ENCODE results near the gene B4GALT6. TPM values are rescaled to one million over a fixed set of nuclear protein-coding genes. Genes with fewer than 3 reads are reported as not detected.
A peak's percentile ranks its signal among the peaks of the same experiment; 100 is the strongest.
"Not testable (repeated sequence)": the region's sequence is repeated elsewhere in the genome, so short reads cannot be mapped to it uniquely, and the experiment has no call there.

The B4GALT6 gene
- 1 to 10 TPM; 1.8 to 3.4 (median 2.2) TPM for total RNA-seq

GRCh38 chr18:31684279-31685096 lies at the start of gene B4GALT6:
Gene B4GALT6 (minus strand): TSS chr18:31684581. CDS start chr18:31684426, 155 bp downstream.
- H3K4me1 ChIP-seq: peaks cover 25% of the 10 kb centered on the region
- peak within 1 kb of the TSS; percentile 75 for H3K27ac ChIP-seq
- H3K4me3 ChIP-seq: peak within 1 kb of the TSS; percentile 69
- H3K27me3 ChIP-seq: no peaks in the 10 kb centered on the region
- H3K36me3 ChIP-seq: no peaks in the 10 kb centered on the region
- no peak for DNase-seq (ENCODE audit: low spot score in 2 of 2)
- under 1% methylated on average over 52 of the region's 86 CpGs for WGBS
- H3K9me3 ChIP-seq: no peaks in the 10 kb centered on the region
- TF ChIP-seq POLR2A (IDR thresholded peaks at IDR 0.05): no peak
- no peak for TF ChIP-seq EP300 (IDR thresholded peaks at IDR 0.05)
- no peak for TF ChIP-seq POLR2AphosphoS5 (IDR thresholded peaks at IDR 0.05)
- no peak for TF ChIP-seq CTCF (IDR thresholded peaks at IDR 0.05)

- H3K36me3 ChIP-seq: no peaks in the 10 kb centered on the region
- WGBS: 62% methylated on average over 3 of the region's 3 CpGs
- peaks cover under 1% of the 10 kb centered on the region for H3K4me1 ChIP-seq
- TF ChIP-seq CTCF (IDR thresholded peaks at IDR 0.05) (no peak), POLR2A (IDR thresholded peaks at IDR 0.05) (no peak), EP300 (IDR thresholded peaks at IDR 0.05) (no peak), POLR2AphosphoS5 (IDR thresholded peaks at IDR 0.05) (no peak)
- DNase-seq (ENCODE audit: low spot score in 2 of 2): no peak
- H3K9me3 ChIP-seq: no peaks in the 10 kb centered on the region
- H3K27me3 ChIP-seq: no peaks in the 10 kb centered on the region
- H3K4me3 ChIP-seq: no peak overlapping the region
- no peak overlapping the region for H3K27ac ChIP-seq
Observed at GRCh38 chr18:31731628-31732027, 47.2 kb upstream of the B4GALT6 start.

GRCh38 chr18:31729196-31729595 lies 44.8 kb upstream of the B4GALT6 start:
- 98% methylated on average over 2 of the region's 2 CpGs for WGBS
- H3K36me3 ChIP-seq; H3K27me3 ChIP-seq; H3K4me3 ChIP-seq; H3K9me3 ChIP-seq; H3K27ac ChIP-seq; DNase-seq (ENCODE audit: low spot score in 2 of 2); H3K4me1 ChIP-seq: not testable (repeated sequence)

- TF ChIP-seq POLR2A (IDR thresholded peaks at IDR 0.05) (no peak), POLR2AphosphoS5 (IDR thresholded peaks at IDR 0.05) (no peak), CTCF (IDR thresholded peaks at IDR 0.05) (no peak), EP300 (IDR thresholded peaks at IDR 0.05) (no peak)
- DNase-seq (ENCODE audit: low spot score in 2 of 2): peak in 1 of 2 donors; percentile 79
- Histone ChIP-seq H3K36me3 (no peaks in the 10 kb centered on the region), H3K9me3 (no peaks in the 10 kb centered on the region), H3K27me3 (no peaks in the 10 kb centered on the region), H3K4me3 (peak overlapping the region; percentile 68), H3K4me1 (peaks cover 17% of the 10 kb centered on the region), H3K27ac (peak overlapping the region; percentile 61)
- 13% methylated on average over 27 of the region's 43 CpGs for WGBS
Observed at GRCh38 chr18:31723990-31724711, 39.8 kb upstream of the B4GALT6 start.

GRCh38 chr18:31723639-31723989 lies 39.2 kb upstream of the B4GALT6 start:
- peak overlapping the region; percentile 68 for H3K4me3 ChIP-seq
- DNase-seq (ENCODE audit: low spot score in 2 of 2): no peak
- no peaks in the 10 kb centered on the region for H3K9me3 ChIP-seq
- WGBS: 26% methylated on average over 7 of the region's 7 CpGs
- no peaks in the 10 kb centered on the region for H3K27me3 ChIP-seq
- peaks cover 17% of the 10 kb centered on the region for H3K4me1 ChIP-seq
- no peaks in the 10 kb centered on the region for H3K36me3 ChIP-seq
- TF ChIP-seq EP300 (IDR thresholded peaks at IDR 0.05) (no peak), CTCF (IDR thresholded peaks at IDR 0.05) (no peak), POLR2AphosphoS5 (IDR thresholded peaks at IDR 0.05) (no peak), POLR2A (IDR thresholded peaks at IDR 0.05) (no peak)
- peak overlapping the region; percentile 61 for H3K27ac ChIP-seq

Data from suprapubic skin (tissue), 4 donors.